Fibroblast of skin of back (primary cell): ENCODE measurements around the gene MXRA8.
A peak's percentile ranks its signal among the peaks of the same experiment; 100 is the strongest.
"Not testable (repeated sequence)": the region's sequence is repeated elsewhere in the genome, so short reads cannot be mapped to it uniquely, and the experiment has no call there.

Source experiments
- DNase-seq: peaks from one replicate; pipeline ENCODE4 v3.0.0-alpha.2; 2013

MXRA8 gene

GRCh38 chr1:1393014-1393413, 34.7 kb upstream of the MXRA8 start:
- no peak for DNase-seq

GRCh38 chr1:1391225-1391624, 32.9 kb upstream of the MXRA8 start:
- no peak for DNase-seq

DNA sequence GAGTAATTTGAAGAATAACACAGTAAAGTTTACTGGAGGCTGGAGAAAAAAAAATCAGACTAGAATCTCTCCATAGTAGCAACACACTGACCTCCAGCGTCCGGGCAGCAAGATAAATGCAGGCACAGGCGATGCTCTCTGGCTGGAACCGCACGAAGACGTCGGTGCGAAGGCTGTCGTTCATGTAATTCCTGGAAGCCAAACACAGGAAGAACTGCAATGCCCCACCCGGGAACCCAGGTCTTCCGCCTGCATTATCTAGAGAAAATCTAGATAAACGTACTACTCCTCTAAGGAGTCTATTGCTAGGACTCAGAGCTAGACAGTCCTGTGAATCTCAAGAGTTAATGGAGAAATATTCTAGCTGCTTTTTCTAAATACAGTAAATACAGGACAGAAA, 32.3 kb upstream of the MXRA8 start:
- DNase-seq: no peak

- no peak for DNase-seq
Observed at GRCh38 chr1:1388078-1388472, 29.7 kb upstream of the MXRA8 start.

DNA sequence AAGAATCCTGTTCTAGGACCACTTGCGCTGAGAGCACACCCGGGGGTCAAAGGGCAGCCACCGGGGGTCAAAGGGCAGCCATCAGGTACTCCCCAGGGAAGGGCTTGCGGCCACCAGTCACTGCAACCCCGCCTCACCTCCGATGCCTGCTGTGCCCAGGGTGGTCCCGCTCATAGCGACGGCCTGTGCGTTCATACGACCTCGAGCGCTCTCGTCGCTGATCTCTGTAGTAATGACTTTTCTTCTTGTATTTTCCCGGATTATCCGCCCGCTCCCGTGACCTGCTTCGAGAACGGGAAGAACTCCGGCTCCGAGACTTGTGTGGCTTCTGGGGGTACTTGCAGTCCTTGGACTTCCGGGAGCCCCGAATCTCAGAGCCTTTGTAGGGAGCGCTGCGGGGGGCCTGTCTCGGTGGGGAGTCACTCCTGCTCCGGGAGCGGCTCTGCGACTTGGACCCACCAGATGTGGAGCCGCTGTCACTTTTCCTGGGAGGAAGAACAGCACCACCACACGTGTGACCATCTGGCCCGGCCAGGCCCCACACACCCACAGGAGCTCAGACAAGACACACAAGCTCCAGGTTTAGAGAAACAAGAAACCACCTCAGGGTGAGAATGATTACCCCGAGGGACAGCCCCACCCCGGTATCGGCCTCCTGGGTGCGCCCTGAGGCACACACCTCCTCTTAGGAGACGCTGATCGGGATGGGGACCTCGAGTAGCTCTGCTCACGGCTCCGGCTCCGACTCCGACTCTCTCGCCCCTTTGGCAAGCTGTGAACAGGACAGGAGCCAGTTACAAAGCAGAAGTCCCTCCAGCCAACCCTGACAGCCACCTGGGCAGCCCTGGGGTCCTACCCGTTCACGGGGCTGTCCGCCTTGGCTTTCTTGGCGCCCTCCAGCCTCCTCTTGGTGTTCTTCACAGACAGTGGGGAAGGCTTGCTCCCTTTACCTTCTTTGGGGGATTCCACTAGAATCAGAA, 29.0 kb upstream of the MXRA8 start:
- DNase-seq: no peak

DNA sequence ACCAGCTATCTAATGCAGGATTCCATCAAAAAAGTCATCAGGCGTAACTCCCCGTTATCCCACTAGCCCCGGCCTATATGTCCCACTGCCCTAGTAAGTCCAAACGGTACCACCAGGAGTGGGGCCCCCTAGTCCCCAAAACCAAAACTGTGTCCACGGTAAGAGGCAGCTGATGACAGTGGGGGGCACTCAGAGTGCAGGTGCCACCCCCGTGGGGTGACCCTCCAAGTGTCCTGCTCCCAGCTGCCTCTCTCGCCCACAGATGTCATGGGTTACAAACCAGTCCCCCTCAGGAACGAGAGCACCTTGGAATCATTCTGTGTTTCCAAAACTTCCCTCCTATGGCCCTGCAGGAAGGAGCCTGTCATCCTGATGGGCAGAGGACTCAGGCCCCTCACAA, 27.6 kb upstream of the MXRA8 start:
- no peak for DNase-seq

- not testable (repeated sequence) for DNase-seq
Observed at GRCh38 chr1:1385339-1385738, 27.0 kb upstream of the MXRA8 start.

DNA sequence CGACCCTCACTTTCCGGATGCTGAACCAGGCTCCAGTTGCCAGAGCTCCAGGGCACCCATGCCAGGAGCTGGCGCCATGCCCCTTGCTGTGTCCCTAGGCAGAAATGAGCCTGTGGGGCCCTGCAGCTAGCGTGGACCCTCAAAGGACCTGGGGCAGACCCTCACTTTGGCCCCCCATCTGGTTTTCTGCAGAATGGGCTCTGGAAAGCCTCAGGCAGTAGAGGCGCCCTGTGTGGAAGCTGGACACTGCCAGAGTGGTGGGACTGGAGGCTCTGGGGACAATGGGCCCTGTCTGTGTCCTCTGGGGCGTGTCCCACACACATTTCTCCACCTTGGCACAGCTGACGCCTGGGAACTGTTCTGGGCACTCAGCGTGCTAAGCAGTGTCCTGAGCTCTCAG, 22.9 kb upstream of the MXRA8 start:
- no peak for DNase-seq

- no peak for DNase-seq
Observed at GRCh38 chr1:1380860-1381259, 22.5 kb upstream of the MXRA8 start.

DNA sequence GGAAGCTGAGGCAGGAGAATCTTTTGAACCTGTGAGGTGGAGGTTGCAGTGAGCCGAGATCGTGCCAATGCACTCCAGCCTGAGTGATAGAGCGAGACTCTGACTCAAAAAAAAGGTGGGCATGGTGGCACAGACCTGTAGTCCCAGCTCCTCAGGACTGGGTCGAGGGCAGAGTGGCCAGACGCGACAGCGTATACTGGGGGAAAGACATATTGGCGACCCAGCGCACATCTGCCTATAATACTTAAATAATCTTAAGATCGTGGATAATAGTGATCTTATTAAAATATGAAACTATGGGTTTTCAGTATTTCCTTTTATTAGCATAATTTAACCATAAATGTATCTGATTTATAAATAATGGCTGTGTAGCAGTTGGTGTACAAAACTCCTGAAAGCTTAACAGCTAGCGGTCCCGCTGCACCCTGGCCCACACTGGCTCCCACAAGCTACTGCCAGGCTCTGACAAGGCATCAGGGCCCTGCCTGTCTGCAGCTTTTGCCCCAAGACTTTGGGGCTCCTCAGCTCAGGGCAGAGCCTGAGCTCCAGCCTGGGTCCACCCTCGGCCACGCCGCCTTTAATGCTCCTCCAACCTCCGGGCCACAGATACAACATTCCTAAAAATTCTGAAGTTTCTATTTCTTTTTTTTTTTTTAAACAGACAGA, 19.3 kb upstream of the MXRA8 start:
- no peak for DNase-seq

- DNase-seq: no peak
Observed at GRCh38 chr1:1376551-1377226, 18.3 kb upstream of the MXRA8 start.

DNA sequence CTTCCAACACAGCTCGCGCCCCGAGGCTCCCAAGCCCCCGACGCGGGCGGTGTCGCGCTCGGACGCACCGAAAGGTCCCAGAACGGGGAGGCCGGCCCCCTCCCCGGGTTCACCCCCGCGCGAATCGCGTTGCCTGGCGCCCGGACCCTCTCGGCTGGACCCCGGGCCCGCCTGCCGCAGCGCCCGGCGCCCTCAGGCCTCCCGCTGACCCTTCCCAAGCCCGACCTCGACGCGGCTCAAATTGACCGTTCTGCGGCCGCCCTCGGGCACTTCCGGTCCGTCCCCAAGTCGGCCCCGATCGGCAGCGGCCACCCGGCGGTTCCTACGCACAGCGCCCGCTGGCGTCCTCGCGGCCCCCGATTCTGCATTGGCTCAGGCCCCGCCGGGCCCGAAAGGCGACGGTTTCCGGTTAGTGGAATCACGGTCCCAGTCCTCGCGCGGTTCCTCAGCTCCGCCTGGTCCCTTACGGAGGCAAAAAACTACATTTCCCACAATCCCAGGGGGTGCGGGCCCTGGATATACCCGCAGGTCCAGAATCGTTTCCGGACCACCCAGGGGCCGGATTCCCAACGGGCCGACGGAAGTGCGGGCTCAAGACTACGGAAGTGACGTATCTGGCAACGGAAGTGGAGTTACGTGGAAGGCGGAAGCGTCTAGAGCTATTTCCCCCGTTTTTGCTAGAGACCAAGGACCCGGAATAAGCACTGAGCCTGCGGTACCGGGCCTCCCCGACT, 16.7 kb upstream of the MXRA8 start, which contains the start of gene AURKAIP1:
TSS of gene AURKAIP1 (minus strand) at position 279 of the 734 bp plus-strand sequence. CDS start 451 bp downstream, outside the sequence.
- DNase-seq: peak; percentile 100

- DNase-seq: no peak
Observed at GRCh38 chr1:1374589-1374928, 16.2 kb upstream of the MXRA8 start.

- no peak for DNase-seq
Observed at GRCh38 chr1:1373815-1374588, 15.6 kb upstream of the MXRA8 start.

DNA sequence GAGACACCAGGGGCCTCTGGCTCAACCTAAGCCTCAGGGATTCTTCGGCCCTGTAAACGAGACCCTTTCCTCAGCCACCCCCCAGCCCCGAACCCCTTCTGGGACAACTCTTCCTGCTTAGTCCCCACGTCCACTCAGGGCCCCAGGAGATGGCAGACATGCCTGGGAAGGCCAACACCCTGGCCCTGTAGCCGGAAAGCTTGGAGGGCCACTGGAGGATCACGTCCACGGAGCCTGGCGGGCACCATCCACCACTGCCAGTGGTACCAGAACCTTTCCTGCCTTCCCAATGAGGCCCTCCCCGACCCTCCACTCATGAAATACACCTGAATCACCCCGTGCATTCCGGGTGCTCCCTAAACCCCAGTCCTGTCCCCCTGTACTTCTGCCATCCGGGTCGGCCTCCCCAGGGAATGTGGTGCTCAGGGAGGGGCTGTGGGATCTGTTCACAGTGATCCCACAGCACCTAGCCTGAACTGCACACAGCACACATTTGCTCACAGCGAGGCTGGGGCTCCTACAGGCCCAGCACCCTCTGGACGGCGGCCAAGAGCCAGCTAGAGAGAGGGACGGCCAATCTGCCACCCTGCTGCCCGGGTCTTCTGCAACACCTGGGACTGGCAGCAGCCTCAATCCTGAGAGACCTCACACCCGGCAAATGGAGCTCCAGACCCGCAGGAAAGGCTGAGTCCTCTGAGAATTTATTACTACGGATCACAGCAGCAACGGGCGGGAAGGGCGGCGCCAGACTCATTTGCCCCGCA, 14.9 kb upstream of the MXRA8 start:
- no peak for DNase-seq

GRCh38 chr1:1371746-1372711, 13.7 kb upstream of the MXRA8 start:
- peak; percentile 42 for DNase-seq

DNA sequence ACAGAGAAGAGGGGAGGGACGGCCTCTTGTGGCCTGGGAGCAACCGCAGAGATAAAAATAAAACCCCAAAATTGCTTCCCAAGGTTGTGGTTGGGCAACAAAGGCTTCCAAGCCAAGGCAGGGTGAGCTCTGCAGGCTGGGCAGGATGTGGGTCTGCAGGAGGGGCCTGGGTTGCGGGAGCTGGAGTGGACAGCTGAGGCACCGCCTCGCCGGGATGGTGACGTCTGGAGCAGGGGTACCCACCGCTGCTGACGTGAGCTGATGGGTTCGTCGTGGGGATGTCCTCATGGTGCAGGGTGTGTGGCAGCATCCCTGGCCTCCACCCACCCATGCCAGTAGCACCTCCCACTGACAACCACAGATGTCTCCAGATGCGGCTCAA, 13.0 kb upstream of the MXRA8 start:
- no peak for DNase-seq

DNA sequence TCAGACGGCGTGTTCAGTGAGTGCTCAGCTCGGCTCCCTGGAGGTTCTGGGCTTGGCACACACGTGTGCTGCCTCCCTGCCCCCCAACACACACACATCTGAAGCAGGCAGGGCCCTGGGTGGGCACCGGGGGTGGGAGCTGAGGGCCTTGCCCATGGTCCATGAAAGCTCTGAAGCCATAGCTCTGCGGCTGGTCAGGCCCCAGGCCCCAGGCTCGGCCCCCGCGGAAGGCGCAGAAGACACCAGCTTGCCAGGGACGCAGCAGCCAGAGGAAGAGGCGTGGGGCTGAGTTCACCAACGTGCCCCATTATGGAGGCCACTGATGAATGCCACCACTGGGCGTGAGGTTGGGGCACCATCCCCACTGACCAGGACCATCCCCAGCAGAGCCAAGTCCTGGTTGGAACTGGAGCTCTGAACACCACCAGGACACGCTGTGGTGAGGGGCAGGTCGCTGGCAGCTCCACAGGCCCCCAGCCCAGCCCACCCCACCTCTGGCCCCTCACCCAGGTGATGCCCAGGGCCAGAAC, 12.5 kb upstream of the MXRA8 start:
- DNase-seq: no peak

- DNase-seq: not testable (repeated sequence)
Observed at GRCh38 chr1:1370094-1370493, 11.7 kb upstream of the MXRA8 start.

DNA sequence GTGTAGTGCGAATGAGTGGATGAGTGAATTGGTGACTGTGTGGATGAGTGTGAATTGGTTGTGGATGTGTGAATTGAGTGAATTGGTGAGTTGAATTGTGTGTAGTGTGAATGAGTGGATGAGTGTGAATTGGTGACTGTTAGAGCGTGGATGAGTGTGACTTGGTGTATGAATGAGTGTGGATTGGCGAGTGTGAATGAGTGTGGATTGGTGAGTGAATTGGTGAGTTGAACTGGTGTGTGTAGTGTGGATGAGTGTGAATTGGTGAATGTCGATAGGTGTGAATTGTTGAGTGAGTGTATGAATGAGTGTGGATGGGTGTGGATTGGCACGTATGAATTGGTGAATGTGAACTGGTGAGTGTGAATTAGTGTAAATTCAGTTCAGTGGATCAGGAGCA, 9.0 kb upstream of the MXRA8 start:
- DNase-seq: no peak
